Measurements from ENCODE around the gene KSR2.

KSR2 gene

GRCh38 chr12:117583677-117584225, 385.0 kb downstream of the KSR2 start:
- FAIRE-seq = no peak
- DNase-seq (ENCODE audit: low spot score) = no peak

GRCh38 chr12:117583092-117583491, 385.7 kb downstream of the KSR2 start:
- no peak for DNase-seq (ENCODE audit: low spot score)

DNA sequence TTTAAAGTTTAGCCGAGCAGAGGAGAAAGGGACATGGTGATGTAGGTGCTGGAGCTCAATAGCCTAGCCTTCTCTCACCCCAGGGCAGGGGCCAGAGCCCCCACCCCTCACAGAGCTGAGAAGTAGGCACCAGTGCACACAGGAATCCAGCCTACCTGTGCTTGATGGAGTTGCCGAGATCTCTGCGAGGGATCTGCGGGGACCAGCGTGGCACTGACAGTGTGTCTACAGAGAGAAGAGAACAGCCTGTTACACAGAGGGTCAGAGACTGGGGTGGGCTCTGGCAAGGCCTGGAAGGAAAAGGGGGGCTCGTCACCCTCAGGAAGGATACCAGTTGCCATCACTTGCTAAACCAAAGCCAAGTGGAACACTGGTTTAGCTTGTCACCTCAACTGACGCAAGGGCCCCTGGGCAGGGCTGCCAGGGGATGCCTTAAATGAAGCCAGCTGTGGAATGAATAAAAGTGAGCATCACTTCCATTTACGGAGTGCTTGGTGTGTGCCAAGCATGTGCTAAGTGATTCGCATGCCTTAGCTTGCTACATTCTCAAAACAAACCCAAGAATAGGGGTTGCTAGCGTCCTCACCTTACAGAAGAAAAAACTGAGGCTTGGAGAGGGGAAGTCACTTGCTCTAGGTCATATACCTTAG, 386.5 kb downstream of the KSR2 start:
- FAIRE-seq (no peak), DNase-seq (ENCODE audit: low spot score) (no peak)

More at GRCh38 chr12:117583092-117583491, 385.7 kb downstream of the KSR2 start:
- FAIRE-seq = no peak

GRCh38 chr12:117580718-117581062, 388.1 kb downstream of the KSR2 start:
- DNase-seq (ENCODE audit: low spot score) = peak; percentile 32
- no peak for FAIRE-seq

DNA sequence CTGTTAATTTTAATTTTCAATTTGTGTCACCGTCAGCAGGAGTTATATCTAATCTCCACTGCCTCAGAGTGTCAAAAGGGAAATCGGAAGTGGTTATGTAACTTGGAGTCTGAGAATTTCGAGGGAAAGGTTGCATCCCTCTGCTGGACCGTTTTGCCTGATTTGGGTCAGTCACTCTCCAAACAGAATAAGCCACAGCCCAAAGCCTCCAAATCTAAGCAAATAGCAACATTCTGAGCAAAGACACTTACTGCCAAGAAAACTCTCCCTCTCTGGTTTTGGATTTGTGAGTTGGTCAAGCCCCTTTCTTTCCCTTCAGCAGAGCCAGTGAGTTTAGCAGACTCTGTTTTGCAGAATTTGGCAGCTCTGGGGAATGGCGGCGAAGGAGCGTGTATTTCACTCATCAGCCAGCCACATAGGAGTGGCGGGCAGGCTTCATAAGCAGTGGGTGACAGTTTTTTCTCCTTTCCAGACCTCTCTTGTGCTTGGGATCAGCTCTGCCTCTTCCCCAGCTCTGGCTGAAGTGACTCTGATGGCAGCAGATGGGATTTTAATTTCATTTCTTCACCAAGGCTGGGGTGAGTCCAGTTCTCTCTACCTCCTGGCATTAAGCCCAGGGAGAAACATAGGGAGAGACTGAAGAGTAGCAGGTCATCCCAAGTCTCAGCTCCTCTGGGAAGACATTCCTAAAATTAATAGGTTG, 388.6 kb downstream of the KSR2 start:
- FAIRE-seq (no peak), DNase-seq (ENCODE audit: low spot score) (no peak)

GRCh38 chr12:117577122-117577657, 391.6 kb downstream of the KSR2 start:
- no peak for DNase-seq (ENCODE audit: low spot score)
- FAIRE-seq = no peak

DNA sequence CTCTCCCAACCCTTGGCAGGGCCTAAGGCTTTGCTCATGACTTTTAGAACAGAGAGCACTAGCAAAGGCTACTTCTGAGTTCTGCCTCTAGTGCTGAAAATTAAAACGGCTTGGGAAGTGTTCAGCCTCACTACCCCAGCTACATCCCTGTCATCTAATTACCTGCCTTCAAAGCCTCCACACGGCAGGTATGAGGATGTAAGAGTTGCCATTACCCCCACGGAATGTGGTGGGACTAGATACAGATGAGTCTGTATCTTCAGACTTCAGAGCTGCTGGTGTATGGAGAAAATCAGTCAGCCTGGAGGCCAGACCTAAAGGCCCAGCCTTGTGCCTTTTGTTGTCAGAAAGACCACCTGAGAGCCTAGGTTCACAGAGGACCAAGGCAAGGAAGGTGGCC, 392.7 kb downstream of the KSR2 start:
- FAIRE-seq (no peak), DNase-seq (ENCODE audit: low spot score) (no peak)

GRCh38 chr12:117574655-117575054, 394.1 kb downstream of the KSR2 start:
- FAIRE-seq (no peak), DNase-seq (ENCODE audit: low spot score) (no peak)

- no peak for FAIRE-seq
- no peak for DNase-seq (ENCODE audit: low spot score)
Observed at GRCh38 chr12:117572755-117573154, 396.0 kb downstream of the KSR2 start.

- DNase-seq (ENCODE audit: low spot score) = no peak
- no peak for FAIRE-seq
Observed at GRCh38 chr12:117571321-117571720, 397.5 kb downstream of the KSR2 start.

DNA sequence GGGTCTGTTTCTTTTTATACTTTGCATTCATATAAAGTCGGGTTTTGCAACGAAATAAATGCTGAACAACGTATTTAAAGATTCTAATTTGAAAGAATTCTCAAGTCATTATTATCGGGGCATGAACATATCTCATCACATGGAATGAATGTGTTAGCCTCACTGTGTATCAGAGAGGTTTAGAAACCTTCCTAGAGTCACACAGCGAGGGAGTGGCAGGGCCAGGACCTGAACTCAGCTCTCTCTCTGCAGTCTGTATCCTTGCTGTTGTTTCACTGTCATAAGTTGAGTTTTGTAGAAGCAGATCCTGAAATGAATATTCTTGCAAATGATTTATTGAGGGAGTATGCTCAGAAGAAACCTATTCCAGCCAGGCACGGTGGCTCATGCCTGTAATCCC, 398.2 kb downstream of the KSR2 start:
- FAIRE-seq (no peak), DNase-seq (ENCODE audit: low spot score) (no peak)

GRCh38 chr12:117567644-117568216, 401.1 kb downstream of the KSR2 start:
- FAIRE-seq = no peak
- DNase-seq (ENCODE audit: low spot score) = no peak

DNA sequence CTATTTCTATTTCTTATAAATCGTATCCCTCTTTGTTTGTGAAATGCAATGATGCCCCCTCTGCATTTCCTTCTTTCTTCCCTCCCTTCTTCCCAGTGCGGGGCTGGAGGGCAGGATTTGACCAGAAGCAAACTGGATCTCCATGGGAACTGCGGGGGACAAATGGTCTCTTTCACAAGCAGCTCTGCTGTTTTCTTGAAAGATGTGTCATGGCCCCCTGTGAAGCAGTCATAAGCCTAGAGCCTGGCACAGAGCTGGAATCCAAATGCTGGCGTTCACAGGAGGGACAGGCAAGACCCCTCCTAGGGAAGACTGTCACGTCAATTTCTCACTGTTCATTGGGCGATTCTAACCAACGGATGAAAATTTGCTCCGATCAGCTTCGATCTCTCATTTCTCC, 403.9 kb downstream of the KSR2 start:
- FAIRE-seq (no peak), DNase-seq (ENCODE audit: low spot score) (no peak)

- no peak for DNase-seq (ENCODE audit: low spot score)
- FAIRE-seq = no peak
Observed at GRCh38 chr12:117563706-117564105, 405.1 kb downstream of the KSR2 start.

GRCh38 chr12:117563007-117563406, 405.8 kb downstream of the KSR2 start:
- DNase-seq (ENCODE audit: low spot score) (no peak), FAIRE-seq (no peak)

DNA sequence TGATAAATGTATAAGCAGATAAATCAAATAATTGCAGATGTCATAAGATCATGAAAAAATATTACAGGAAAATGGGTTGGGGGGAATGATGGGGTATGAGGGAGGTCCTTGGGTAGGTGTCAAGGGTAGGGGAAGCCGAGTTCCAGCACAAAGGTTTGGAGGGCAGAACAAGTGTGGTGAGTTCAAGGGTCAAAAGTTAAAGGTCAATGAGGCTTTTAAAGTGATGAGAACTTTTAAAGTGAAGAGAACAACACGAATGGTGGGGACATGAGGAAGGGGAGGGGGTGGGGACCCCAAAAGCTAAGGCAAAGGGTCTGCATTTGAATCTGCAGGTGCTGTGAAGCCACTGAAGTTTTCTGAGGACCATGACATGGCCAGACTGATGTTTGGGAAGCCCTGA, 406.8 kb downstream of the KSR2 start:
- FAIRE-seq (no peak), DNase-seq (ENCODE audit: low spot score) (no peak)

- FAIRE-seq = no peak
- no peak for DNase-seq (ENCODE audit: low spot score)
Observed at GRCh38 chr12:117559978-117560377, 408.8 kb downstream of the KSR2 start.

DNA sequence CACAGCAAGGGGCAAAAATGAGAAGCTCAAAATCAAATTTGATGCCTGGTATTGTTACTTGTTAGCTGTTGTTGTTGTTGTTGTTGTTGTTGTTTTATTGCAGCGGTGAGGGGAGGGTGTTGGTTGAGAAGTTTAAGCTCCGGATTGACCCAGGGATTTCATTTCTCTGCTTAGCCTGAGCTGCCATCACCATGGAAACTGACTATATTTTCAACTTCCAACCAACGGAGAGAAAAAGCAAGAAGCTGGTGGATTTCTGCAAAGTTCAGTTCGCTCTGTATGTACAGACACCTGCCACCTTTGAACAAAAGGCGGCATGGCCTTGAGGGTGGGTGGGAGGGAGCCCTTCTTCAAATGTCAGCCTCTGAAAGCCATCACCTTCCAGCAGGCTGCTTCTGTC, 412.9 kb downstream of the KSR2 start:
- no peak for DNase-seq (ENCODE audit: low spot score)
- FAIRE-seq = no peak

- FAIRE-seq = no peak
Observed at GRCh38 chr12:117552971-117553370, 415.8 kb downstream of the KSR2 start.

DNA sequence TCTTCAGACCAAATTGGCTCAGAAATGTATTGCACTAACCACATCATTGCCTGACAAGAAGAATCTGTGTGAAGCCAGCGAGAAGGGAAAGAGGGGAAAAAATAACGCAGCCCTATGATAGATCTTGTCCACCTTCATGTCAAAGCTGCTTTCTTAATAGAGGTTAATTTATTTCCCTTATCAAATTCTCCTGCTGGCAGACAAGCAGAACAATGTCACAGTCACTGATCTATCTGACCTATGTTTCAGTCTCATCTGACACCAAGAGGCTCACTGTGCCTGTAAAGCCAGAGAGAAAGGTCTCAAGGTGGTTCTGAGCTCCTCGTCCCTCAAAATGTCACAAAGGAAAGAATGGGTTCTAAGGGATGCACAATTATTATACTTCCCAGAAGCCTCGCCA, 417.1 kb downstream of the KSR2 start:
- no peak for DNase-seq (ENCODE audit: low spot score)
- FAIRE-seq = no peak

More at GRCh38 chr12:117552971-117553370, 415.8 kb downstream of the KSR2 start:
- DNase-seq (ENCODE audit: low spot score) = no peak

DNA sequence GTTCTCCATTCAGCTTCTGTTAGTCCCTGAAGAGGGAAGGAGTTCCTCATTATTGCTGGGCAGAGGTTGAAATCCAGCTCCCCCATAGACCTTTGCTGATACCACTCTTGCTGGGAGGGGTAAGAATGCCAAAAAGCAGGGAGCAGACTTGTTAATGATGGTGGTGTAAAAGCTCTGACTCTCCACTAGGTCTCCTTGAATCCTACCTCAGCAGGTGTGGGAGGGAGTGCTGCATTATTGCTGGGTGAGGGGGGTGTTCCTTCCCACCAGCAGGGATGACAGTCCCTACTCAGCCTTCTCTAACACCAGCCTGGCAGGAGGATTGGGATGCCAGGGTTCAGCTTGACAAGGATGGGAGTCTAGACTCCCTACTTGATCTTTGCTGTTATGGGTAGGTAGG, 421.6 kb downstream of the KSR2 start:
- no peak for FAIRE-seq
- DNase-seq (ENCODE audit: low spot score) = no peak

GRCh38 chr12:117545216-117545615, 423.6 kb downstream of the KSR2 start:
- DNase-seq (ENCODE audit: low spot score) = no peak
- FAIRE-seq = no peak

Data from urothelium cell line (cell line).